Cardiac septum (tissue), 1 donor: Measurements from ENCODE around the gene VSIG1. TPM values are rescaled to one million over a fixed set of nuclear protein-coding genes. Genes with fewer than 3 reads are reported as not detected.

ENCODE experiments used
- DNase-seq: peaks from one replicate; pipeline ENCODE4 v3.0.0-alpha.2; 2020; ENCODE audit warnings: low spot score
- intact Hi-C: fragments of 100-400 bp; cut with DNase I; formaldehyde crosslinking; loops from one replicate; pipeline ENCODE4 v1.14.0; 2022
- long read RNA-seq: library from polyadenylated mRNA; unstranded; transcript quantifications from one replicate; pipeline ENCODE4 v2.0.0, GENCODE V29; 2021
- total RNA-seq: library from RNA; stranded (reverse); fragmentation: NEBNext Ultra II Directional; extraction: Animal tissue kit (Norgen Biotek cat#: 25700); gene quantifications from one replicate; pipeline ENCODE4 v1.2.1, GENCODE V29; 2021
- donor health status: DM: no; HTN: no; CAD: no.

VSIG1 gene
- not detected for total RNA-seq
- long read RNA-seq, result 0 reads

DNA sequence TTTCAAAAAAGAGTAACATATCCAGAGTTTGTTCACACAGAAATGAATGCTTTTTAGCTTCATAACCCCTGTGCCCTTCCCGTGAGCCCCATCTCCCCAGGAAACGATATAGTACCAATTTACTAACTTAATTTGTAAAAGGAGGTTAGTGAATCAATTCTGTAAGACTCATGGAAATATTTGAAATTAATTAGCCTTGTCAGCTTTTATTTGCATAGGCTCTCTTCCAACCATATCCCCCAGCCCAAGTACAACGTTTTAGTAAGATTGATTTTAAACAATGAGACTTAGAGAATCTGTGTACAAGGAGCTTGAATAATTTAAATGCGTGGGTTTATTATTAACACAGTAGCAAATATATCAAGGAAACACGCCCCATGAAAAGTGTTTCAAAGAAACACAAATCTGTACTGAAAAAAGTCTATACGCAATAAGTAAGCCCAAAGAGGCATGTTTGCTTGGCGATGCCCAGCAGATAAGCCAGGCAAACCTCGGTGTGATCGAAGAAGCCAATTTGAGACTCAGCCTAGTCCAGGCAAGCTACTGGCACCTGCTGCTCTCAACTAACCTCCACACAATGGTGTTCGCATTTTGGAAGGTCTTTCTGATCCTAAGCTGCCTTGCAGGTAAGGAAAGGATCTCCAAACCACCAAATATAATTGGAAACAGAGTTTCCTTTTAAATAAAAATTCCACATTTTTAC is at the start of gene VSIG1:
TSS of gene VSIG1 (plus strand) at position 512 of the 703 bp plus-strand sequence. CDS start at position 578, 66 bp downstream.
- no peak for DNase-seq

DNA sequence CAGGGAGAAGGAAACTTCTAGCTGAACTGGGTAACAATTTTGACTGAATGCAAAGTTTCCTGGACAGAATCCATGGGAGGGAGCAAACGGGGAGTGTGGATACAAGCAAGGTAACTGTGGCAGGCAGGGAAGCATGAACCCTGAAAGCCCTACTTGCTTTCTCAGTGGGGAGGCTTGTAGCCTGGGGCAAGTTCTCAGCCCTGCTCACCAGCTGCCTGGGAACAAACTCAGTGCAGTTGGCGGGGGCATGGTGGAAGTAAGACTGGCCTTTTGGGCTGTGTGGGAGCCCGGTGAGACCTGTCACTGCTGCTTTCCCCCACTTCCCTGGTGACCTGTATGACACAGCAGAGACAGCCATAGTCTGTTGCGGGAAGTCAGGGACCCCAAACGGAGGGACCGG is 48.7 kb upstream of the VSIG1 start:
- intact Hi-C loops, result no loop called here
- DNase-seq, result no peak

More for the DNA sequence above, at the start of gene VSIG1:
- intact Hi-C loops, result no loop called here

DNA sequence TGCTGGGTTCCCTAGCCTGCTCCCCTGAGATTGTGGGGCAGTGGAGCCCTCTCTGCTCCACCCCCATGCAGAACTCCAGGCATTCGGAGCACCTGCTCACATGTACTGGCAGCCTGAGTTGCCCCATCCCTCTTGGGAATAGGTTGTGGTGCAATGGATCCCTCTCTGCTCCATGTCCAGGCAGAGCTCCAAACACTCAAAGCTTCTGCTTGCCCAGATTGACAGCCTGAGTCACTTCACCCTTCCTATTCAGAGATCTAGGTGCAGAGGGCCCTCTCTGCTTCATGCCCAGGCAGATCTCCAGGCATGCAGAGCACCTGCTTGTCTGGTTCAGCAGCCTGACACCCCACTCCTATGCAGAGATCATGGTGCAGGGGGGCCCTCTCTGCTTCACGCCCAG is 44.1 kb upstream of the VSIG1 start:
- intact Hi-C loops, result no loop called here
- no peak for DNase-seq

DNA sequence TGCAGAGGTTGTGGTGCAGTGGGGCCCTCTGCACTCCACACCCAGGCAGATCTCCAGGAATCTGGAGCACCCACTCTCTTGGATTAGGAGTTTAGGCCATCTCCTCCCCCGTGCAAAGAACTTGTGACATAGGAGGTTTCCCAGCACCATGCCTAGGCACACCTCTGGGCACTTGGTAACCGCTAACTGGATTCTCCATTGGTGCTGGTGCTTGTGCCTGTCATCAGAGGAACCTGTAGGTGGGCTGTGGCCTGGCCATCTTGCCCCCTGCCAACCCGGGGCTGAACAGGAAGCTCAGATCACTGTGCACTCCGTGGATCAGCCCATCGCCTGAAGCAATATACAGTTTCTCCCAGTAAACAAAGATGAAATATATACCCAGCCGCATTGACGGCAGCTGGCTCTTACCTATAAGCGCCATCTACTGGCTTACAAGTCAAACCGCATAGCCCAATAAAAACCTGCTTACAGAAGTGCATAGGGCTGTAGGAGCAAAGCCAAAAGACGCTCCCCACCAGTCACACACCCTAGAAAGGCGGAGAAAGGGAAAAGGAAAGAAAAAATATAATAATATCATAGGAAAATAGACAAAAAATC is 43.5 kb upstream of the VSIG1 start:
- DNase-seq, result no peak
- intact Hi-C loops, result no loop called here

DNA sequence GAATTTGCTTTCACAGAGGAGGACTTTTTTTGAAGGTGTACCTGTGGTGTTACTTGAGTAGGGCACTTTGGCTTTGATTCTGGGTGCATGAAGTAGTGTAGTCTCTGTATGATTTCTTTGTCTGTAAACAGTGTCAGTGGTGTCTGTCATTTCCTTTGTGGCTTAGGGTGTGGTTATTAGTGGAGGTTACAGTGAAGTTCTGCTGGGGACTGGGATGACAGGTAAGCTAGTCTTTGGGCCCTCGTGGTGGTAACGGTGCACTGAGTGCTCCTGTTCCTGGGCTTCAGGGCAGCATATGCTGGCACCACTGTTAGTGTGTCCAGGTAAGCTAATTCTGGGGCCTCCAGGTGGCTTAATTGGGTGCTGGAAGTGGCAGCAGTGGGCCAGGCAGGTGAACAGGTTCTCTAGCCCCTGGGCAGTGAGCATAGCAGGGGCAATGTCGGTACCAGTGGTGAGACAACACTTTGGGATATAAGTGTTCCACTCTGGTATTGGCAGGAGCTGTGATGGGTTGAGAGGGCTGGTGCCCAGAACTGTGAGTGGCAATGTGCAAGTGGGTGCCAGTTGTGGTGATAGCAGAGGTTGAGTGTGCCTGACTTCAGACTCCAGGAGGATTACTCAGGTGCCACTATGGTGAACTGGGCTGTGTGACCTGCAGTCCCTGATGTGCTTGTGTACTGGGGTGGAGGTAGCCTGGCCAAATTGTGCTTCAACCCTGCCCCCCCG is 26.0 kb upstream of the VSIG1 start:
- intact Hi-C loops, result no loop called here

DNA sequence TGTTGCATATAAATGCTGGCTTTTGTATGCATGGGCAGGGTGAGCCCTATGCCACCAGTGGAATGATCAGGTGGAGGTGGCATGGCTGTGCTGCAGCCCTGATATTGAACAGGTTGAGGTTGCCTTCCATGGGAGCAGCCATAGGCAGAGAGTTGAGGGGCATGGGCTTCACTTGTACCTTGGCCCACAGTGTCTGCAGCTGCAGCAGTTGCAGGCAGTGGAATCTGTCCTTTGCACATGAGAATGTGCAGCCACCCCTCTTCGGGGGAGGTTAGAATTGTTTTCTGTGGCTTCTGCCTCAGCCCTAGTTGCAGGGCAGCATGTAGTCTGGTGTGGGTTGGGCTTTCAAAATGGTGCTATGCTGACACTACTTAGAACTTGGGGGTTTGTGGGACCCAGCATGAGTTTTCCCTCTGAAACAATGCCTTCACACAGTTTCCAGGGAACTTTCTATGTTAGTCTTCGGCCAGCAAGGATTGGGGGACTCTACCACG is 25.4 kb upstream of the VSIG1 start:
- intact Hi-C loops, result no loop called here
- no peak for DNase-seq

More for the DNA sequence above, 26.0 kb upstream of the VSIG1 start:
- DNase-seq, result no peak

DNA sequence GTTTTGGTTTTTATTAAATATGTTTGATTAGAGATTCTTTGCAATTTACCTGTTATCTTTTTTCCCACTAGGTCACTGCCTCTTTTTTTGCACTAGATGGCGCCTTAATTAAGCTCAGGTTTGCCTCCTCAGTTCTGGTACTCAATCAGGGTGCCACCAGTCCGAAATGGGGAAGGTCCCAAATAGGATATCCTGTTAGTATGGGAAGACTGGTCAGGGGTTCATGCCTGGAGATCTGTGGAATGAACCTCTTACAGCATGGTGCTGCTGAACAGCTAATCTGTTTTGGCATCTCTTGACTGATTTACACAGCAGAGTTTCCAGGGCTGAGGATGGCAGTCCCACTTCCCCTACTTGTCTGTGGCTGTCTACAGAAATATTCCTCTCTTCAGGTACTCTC is 24.2 kb upstream of the VSIG1 start:
- DNase-seq, result no peak
- intact Hi-C loops, result loop anchor here (2.0 kb wide), 1 partner anchor 118 kb away; no protein-coding TSS in a partner anchor

DNA sequence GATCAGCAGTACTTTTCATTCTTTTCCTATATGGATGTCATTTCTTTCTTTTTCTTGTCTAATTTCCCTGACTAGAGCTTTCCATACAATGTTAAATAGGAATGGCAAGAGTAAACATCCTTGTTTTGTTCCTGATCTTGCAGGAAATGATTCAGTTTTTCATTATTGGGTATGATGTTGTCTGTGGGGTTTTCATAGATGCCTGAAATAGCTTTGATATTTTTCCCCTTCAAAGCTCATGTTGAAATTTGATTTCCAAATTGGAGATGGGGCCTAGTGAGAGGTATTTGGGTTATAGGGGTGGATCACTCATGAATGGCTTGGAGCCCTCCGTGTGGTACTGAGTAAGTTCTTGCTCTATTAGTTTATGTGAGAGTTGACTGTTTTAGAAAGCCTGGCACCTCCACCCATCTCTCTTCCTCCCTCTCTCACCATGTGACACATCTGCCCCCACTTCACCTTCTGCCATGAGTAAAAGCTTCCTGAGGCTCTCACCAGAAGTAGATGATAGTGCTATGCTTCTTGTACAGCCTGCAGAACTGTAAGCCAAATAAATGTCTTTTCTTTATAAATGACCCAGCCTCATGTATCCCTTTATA is 22.3 kb upstream of the VSIG1 start:
- DNase-seq, result no peak
- intact Hi-C loops, result no loop called here

DNA sequence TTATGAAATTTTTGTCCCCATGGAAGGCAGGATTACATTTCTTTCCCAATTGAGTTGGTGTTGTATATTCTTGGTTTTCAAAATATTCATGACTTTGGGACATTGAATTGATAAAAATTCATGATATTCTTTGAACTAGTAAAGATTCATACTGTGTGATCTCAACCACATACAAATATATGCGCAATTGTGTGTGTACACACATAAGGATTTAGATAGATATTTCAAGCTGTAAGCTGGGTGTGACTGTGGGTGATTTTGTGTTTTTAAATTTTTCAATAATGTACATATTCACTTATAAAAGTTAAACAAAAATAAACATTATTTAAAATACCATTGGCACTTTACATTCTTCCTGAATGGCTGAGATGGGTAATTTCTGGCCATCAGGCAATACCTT is 19.5 kb upstream of the VSIG1 start:
- DNase-seq, result no peak
- intact Hi-C loops, result no loop called here

DNA sequence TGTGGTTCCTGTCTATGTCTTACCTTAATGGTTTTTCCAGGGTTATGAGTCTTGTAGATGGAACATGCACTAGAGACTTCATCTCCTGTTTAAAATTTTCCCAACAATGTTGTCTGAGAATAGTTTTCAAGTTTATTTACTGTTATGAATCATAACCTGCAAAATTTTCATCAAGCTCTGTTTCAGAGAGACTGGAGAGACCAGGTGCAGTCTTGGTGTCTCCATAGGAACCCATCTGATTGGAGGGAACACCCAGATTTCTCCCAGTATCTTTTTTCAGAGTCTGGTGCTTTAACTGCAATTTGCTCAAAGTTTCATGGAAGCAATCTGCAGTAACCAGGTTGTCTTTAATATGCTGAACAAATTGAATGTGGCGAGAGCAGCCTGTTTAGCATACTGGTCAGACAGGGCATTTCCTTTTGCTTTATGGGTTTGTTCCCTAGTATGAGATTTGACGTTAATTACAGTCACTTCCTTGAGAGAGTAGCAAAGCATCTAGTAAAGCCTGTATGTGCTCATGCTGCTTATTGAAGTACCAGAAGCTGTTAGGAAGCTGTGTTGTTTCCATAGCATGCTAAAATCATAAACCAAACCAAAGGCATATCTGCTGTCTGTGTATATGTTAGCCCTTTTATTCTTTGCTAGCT is 18.8 kb upstream of the VSIG1 start:
- intact Hi-C loops, result no loop called here
- DNase-seq, result no peak

DNA sequence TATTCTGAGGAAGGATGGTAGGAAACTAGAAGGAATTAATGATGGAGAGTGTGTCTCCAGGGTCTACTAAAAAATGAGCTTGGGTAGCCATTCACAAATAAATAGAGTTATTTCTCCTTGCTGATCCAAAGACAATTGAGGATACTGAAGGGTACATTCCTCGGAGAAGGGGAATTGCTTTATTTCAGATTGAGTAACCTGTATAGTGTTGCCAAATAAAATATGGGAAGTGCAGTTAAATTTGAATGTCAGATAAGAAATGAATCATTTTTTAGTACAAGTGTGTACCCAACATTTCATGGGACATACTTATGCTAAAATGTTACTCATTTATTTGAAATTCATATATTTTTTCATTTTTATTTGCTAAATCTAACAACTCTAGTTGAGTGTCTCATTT is 16.0 kb upstream of the VSIG1 start:
- intact Hi-C loops, result no loop called here
- no peak for DNase-seq

DNA sequence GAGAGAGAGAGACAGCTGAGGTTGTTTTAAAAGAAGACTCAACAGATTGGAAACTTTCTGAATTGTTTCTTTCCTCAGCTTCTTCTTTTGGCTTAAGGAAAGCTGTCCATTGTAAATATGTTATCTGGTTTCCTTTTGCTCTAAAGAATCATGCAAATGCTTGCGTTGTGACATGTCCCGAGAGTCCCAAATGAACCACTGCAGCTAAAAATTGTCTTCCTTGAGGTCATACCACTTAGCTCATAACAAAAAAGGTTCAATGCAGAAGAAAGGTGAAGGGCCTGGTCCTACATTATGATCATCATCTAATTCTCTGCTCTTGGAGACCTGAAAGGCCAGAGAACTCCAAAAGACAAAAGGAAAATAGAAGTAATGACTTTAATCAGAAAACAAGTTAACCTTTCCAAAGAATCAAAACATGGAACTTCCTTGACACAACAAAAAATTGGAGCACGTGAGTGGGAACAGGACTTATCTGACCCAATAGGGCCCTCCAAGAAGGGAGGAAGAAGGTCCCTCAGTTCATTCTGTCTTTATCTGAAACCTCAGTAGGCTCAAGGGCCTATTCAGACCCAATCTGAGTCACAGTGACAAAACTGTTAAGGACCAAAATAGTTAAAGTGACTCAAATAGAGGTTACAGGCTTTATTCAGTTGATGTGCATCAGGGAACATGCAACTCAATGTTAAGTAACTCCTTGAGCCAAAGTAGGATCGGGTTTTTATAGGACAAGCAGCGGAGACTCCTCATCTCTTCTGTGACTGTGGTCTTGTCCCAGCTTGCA is 14.7 kb upstream of the VSIG1 start:
- DNase-seq, result no peak
- intact Hi-C loops, result no loop called here

DNA sequence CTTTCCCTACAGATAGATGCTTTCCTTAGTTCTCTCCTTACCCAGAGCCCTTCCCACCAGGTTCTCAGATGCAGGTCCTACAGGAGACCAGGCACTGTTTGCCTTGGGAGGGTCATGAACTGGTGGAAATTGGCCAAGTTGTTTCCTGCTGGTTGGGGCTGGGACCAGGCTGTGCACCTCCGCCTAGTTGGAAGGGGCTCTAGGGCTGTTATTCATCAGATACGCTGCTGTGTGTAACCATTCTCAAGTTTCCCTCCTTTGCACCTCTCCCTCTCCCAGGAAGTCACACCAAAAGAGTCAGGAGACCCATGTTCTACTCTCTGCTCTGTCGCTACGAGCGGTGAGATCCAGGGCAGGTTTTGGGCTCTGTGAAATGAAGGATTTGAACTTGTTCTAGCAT is 11.9 kb upstream of the VSIG1 start:
- intact Hi-C loops, result no loop called here
- DNase-seq, result no peak

DNA sequence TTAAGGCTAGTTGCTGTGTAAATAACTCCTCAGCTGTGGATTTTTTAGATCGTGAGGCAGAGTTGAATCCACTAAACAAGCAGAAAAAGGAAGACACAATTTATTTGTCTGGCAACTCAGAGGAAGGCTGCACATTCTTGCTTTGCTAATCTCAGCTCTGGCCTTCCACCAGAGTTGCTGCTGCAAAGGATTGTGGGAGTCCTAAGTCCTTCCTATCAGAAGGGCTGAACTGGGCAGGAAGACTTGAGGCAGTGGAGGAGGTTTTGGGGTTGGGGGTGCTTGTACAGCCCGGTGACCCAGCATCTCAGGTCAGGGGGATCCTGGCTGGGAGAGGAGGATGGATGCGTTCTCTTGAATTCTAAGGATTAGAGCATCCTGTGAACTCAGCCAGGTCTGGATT is 11.0 kb upstream of the VSIG1 start:
- DNase-seq, result no peak
- intact Hi-C loops, result no loop called here

DNA sequence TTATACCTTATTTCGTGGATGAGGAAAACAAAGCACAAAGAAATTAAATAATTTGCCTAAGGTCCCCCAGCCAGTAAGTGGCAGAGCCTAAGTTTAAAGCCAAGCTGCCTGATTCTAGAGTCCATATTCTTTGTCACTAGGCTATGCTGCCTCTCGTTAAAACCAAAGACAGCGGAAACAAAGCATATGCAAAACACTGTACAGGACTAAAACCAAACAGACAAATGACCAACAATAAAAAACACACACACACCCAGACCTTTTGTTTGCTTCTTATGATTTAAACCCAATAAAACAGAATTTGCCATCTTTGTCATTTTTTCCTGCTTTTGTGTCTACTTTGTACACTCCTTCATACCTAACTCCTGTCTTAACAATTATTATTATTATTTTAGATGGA is 10.1 kb upstream of the VSIG1 start:
- no peak for DNase-seq
- intact Hi-C loops, result no loop called here

DNA sequence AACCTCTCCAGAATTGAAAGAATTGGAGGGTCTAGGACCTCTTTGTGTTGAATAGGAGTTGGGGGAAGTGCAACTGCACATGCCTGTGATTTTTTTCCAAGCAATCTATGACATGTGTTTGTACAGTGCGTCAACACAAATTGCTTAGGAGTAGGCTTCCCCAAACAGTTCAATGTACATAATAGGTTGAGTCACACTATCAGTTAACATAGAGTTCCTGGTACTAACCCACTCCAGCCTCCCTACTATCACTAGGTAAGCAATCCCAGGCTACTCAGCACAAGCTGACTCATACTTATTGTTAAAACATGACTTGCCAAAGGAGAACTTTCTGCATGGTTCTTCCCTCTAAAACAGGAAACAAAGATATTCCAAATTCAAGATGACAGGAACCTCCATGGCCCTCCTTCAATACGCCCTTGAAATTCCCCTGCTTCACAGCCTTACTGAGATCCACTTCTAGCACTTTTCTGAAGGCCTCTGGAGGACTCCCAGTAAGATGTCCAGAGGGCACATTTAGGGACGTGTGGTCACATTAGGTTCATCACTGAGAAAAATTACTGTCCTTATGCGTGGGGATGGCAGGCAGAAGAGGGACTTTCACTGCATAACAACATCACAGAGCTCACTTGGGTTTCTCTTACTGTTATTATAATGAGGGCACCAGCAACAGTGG is 8.4 kb upstream of the VSIG1 start:
- intact Hi-C loops, result no loop called here
- DNase-seq, result no peak

DNA sequence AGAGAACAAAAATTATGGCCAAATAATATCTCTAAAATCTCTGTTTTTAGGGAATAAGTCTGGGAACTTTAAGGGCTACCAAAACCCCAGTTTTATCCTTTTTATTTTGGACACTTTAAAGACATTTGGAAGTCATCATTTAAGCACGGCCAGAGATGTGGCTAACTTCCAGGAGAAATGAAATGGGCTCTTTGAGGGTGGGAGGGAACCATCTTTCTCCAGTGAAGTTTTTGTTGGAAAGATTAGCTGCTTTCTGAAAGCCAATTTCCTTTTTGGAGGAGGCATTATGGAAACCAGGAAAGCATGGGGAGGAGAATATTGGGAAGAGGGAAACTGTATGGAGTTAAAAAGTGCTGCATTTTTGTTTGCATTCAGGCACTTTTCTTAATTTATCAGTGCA is 4.8 kb downstream of the VSIG1 start:
- intact Hi-C loops, result no loop called here
- DNase-seq, result no peak

DNA sequence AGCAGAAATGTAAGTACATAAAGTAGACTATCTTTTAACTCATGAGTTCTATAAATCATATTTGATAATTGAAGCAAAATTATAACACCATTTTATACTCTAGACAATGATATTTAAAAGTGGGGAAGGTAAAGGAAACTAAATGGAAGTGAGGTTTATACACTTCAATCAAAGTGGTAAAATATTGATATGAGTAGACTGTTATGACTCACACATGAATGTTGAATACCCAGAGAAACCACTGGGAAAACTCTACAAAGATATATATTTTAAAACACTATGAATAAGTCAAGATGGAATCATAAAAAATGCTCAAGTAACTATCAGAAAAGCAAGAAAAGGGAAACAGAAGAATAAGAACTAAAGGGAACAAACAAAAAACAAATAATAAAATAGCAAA is 8.4 kb downstream of the VSIG1 start:
- DNase-seq, result no peak
- intact Hi-C loops, result no loop called here

DNA sequence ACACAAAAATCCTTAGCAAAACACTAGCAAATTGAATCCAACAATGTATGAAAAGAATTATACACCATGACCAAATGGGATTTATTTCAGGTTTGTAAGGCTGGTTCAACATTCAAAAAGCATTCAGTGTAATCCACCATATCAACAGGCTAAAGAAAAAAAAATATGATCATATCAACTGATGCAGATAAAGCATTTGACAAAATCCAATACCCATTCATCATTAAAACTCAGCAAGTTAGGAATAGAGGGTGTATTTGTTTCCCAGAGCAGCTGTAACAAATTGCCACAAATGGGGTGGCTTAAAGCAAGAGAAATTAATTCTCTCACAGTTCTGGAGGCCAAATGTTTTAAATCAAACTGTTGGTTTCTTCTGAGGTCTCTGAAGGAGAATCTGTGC is 10.7 kb downstream of the VSIG1 start:
- intact Hi-C loops, result no loop called here
- DNase-seq, result no peak
